DND-41 (cell line): ENCODE measurements around the gene ZNF23.
A peak's percentile ranks its signal among the peaks of the same experiment; 100 is the strongest.

ENCODE experiments used
- ATAC-seq: fragments of 200-7000 bp; cut with Tn5 transposase; 3 replicates; pipeline ENCODE4 v1.9.1; 2021; ENCODE audit warnings: low read depth; ENCODE audit not compliant: insufficient read depth
- DNase-seq: peaks from one replicate; pipeline ENCODE4 v3.0.0-alpha.2; 2020
- H2AFZ ChIP-seq: 2 replicates; pipeline ENCODE4 v1.6.0; 2012; ENCODE audit warnings: low read depth, low read length
- H3K27ac ChIP-seq: 2 replicates; pipeline ENCODE4 v1.5.1; 2012; ENCODE audit warnings: low read length, inconsistent platforms
- H3K27me3 ChIP-seq: fragments of 200-600 bp; sonication (generic); 2 replicates; pipeline ENCODE4 v1.6.0; 2012; ENCODE audit warnings: low read length, mild to moderate bottlenecking, inconsistent platforms; ENCODE audit not compliant: insufficient read depth, poor library complexity
- H3K36me3 ChIP-seq: 2 replicates; pipeline ENCODE4 v1.5.1; 2012; ENCODE audit warnings: low read length, inconsistent platforms; ENCODE audit not compliant: insufficient read depth
- H3K4me1 ChIP-seq: 2 replicates; pipeline ENCODE4 v1.5.1; 2012; ENCODE audit warnings: mild to moderate bottlenecking, low read length; ENCODE audit not compliant: insufficient read depth
- H3K4me2 ChIP-seq: 2 replicates; pipeline ENCODE4 v1.6.0; 2012; ENCODE audit warnings: mild to moderate bottlenecking, moderate library complexity, low read length, inconsistent platforms; ENCODE audit not compliant: insufficient read depth
- H3K4me3 ChIP-seq, 2 experiments: fragments of 200-600 bp in 1 of 2; shearing (Covaris generic) in 1 of 2; 2 replicates each; pipeline ENCODE4 v1.5.1; 2012 to 2016; ENCODE audit warnings: inconsistent platforms in 2 of 2, low read length in 2 of 2, mild to moderate bottlenecking in 2 of 2, low read depth in 1 of 2, moderate library complexity in 1 of 2
- H3K79me2 ChIP-seq: 2 replicates; pipeline ENCODE4 v1.6.0; 2012; ENCODE audit warnings: low read length, inconsistent platforms; ENCODE audit not compliant: insufficient read depth
- H3K9ac ChIP-seq: 2 replicates; pipeline ENCODE4 v1.6.0; 2012; ENCODE audit warnings: low read depth, mild to moderate bottlenecking, inconsistent platforms, low read length, moderate library complexity
- H3K9me3 ChIP-seq: 2 replicates; pipeline ENCODE4 v1.5.1; 2012; ENCODE audit warnings: low read length, moderate library complexity, mild to moderate bottlenecking, inconsistent platforms; ENCODE audit not compliant: insufficient read depth, severe bottlenecking
- H4K20me1 ChIP-seq: 2 replicates; pipeline ENCODE4 v1.6.0; 2012; ENCODE audit warnings: low read length; ENCODE audit not compliant: insufficient read depth
- CTCF ChIP-seq: IDR thresholded peaks from 2 replicates; pipeline ENCODE4 v1.5.1; 2012; ENCODE audit warnings: borderline replicate concordance, low read length, moderate library complexity, mild to moderate bottlenecking; ENCODE audit not compliant: poor library complexity, severe bottlenecking; ENCODE audit errors: extremely low read depth
- EZH2 ChIP-seq: IDR thresholded peaks from 3 replicates; pipeline ENCODE4 v1.6.1; 2012; ENCODE audit warnings: borderline replicate concordance, low read depth, mild to moderate bottlenecking, moderate library complexity, low read length, inconsistent platforms; ENCODE audit not compliant: severe bottlenecking

Gene ZNF23

GRCh38 chr16:71472051-71472450, 10.0 kb upstream of the ZNF23 start:
- Histone ChIP-seq H3K4me1 (no peaks in the 10 kb centered on the region), H3K9ac (no peak overlapping the region), H3K36me3 (no peaks in the 10 kb centered on the region), H3K4me2 (no peak overlapping the region), H2AFZ (no peak overlapping the region), H3K4me3 (no peak overlapping the region), H3K27me3 (no peaks in the 10 kb centered on the region), H4K20me1 (no peaks in the 10 kb centered on the region), H3K27ac (no peak overlapping the region), H3K79me2 (no peaks in the 10 kb centered on the region), H3K9me3 (no peaks in the 10 kb centered on the region)
- TF ChIP-seq EZH2 (no peak), CTCF (no peak)
- ATAC-seq (no peak), DNase-seq (no peak)

GRCh38 chr16:71467810-71468209, 5.8 kb upstream of the ZNF23 start:
- Histone ChIP-seq H3K27ac (no peak overlapping the region), H3K4me1 (peaks cover 5% of the 10 kb centered on the region), H3K27me3 (no peaks in the 10 kb centered on the region), H3K4me3 (no peak overlapping the region), H3K79me2 (no peaks in the 10 kb centered on the region), H3K9ac (no peak overlapping the region), H3K36me3 (no peaks in the 10 kb centered on the region), H2AFZ (no peak overlapping the region), H3K4me2 (no peak overlapping the region), H3K9me3 (no peaks in the 10 kb centered on the region), H4K20me1 (no peaks in the 10 kb centered on the region)
- TF ChIP-seq EZH2 (no peak), CTCF (no peak)
- DNase-seq, result peak; percentile 68
- peak; percentile 97 for ATAC-seq

GRCh38 chr16:71464231-71464630, 2.2 kb upstream of the ZNF23 start:
- ATAC-seq, result no peak
- TF ChIP-seq EZH2 (no peak), CTCF (no peak)

More at GRCh38 chr16:71464231-71464630, 2.2 kb upstream of the ZNF23 start:
- no peak overlapping the region for H3K27ac ChIP-seq
- no peak for DNase-seq
- H4K20me1 ChIP-seq, result peaks cover under 1% of the 10 kb centered on the region; the same call in 1 of the 2 replicates
- no peaks in the 10 kb centered on the region for H3K27me3 ChIP-seq
- H2AFZ ChIP-seq, result no peak overlapping the region
- H3K4me3 ChIP-seq, result no peak overlapping the region
- H3K9ac ChIP-seq, result no peak overlapping the region
- H3K9me3 ChIP-seq, result no peaks in the 10 kb centered on the region
- no peak overlapping the region for H3K4me2 ChIP-seq
- H3K79me2 ChIP-seq, result peaks cover 18% of the 10 kb centered on the region
- H3K4me1 ChIP-seq, result peaks cover 26% of the 10 kb centered on the region
- peaks cover 5% of the 10 kb centered on the region; the same call in 1 of the 2 replicates for H3K36me3 ChIP-seq
